A204.1 (cell line): ENCODE results near the gene SPDYE16.
"Not testable (repeated sequence)": the region's sequence is repeated elsewhere in the genome, so short reads cannot be mapped to it uniquely, and the experiment has no call there.

Source experiments
- FAIRE-seq: peaks from 2 replicates; lab custom pipeline; 2012; peaks lifted over from hg19 to GRCh38; lab: Jason Lieb, UNC

The SPDYE16 gene

DNA sequence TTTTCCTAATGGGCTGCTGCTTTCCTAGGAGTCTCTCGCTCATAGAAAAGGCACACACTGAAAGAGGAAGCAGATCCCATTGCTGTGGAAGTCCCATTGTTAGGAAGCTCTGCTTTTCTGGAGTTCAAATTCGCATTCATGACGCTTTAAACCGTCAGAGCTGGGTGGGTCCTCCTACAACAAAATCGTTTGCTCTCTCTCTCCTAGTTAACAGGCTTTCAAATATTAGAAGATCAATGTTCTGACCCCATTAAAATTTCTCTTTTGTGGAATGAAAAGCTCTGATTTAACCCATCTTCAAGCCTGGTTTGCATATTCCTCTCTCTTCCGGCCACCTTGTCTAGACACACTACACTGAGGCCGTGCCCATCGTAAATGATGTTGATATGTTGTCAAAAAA is at the start of gene SPDYE16:
SPDYE16 (minus strand) TSS at position 101 of the 400 bp plus-strand sequence. CDS start 1,838 bp downstream, outside the sequence.
- not testable (repeated sequence) for FAIRE-seq

GRCh38 chr7:76592694-76593093 is 49.6 kb upstream of the SPDYE16 start:
- FAIRE-seq = not testable (repeated sequence)

DNA sequence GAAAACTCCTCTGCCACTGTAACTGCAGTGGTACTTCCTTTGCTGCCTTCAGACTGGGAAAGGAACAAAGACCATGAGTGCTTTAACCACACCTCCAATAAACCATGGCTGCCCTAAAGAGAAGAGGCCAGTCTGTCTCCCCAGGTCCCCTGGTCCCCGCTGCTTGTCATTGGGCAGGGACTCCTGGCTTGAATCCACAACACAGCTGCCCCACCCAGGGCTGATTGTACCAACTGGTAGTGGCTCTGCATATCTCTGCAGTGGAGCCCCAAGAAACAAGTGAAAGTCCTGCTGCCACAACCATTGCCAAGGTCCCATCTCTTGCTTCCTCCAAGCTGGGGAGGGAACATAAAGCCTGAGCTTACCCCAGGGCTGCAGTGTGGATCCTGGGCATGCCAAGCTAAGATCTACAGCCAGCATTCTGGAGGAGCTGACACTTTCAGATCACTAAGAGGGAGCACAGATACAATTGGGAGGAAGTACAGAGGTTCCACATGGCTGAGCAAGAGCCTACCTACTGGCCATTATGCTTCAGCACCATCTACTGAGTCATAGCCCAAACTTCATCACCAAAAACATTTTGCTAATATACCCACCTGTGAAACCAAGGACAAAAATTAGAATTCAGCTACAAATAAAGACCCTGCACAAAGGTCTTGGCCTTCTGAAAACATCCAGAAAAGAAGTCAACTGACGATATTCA is 48.7 kb upstream of the SPDYE16 start:
- FAIRE-seq = not testable (repeated sequence)

DNA sequence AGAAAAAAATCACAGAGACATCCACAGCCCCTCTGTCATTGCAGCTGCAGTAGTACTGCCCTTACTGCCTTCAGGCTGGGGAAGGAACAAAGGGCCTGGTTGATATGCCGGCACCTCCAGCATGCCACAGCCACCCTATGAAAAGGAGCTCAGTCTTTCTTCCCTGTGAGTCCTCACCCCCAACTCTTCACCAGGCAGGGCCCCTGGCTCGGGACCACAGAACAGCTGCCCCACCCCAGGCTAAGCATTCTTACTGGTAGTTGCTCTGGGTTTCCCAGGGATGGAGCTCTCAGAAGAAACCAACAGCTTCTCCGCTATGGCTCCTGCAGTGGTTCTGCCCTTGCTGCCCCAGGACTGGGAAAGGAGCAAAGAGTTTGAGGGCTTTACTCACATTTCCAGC is 47.9 kb upstream of the SPDYE16 start:
- not testable (repeated sequence) for FAIRE-seq

DNA sequence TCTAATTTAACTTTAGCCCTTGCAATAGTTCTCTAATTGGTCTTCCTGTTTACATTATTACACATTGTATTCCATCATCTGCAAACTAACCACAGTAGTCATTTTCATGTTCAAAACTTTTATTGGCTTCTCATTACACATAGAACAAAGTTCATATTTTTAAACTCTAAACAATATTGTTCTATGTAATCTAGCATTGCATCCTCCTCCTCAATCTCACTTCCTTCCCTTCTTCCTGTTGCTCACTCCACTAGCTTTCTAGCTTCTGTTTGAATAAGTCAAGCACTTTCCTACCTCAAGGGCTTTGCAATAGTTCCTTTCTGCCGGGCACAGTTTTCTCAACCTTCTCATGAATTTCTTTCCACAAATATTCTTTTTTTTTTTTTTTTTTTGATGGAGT is 45.5 kb upstream of the SPDYE16 start:
- not testable (repeated sequence) for FAIRE-seq

DNA sequence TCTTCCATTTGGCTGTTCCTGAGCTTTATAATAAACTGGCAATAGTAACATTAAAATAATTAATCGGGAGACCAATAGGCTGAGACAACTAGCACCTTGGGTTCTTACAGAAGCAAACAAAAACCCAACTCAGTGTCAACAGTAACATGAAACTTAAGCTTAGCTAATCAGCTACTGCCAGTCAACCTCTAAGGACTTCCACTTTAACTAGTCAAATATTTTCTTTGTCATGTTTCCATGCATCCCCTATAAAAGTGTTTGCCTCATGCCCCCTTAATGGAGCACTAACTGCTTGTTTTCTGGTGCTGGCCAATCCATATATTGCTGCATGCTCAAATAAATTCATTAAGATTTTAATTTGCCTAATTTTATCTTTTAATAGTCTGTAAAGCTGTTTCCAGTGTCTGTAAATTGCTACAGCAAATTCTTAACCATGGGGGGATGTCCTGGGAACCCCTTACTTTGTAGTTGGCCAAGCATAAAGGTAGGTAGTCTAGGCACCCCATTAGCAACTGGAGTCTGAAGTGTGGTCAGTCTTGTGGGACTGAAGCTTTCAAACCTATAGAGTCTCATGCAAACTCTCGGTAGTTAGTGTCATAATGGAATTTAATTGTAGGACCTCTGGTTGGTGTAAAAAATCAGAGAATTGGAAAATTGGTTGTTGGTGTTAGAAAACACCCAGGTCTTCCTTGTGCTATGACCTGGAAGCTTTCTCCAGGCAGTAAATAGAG is 43.7 kb upstream of the SPDYE16 start:
- not testable (repeated sequence) for FAIRE-seq

- not testable (repeated sequence) for FAIRE-seq
These were observed 40.7 kb upstream of the SPDYE16 start for GRCh38 chr7:76583636-76584281.

- FAIRE-seq = not testable (repeated sequence)
These were observed 39.9 kb upstream of the SPDYE16 start for GRCh38 chr7:76582848-76583631.

DNA sequence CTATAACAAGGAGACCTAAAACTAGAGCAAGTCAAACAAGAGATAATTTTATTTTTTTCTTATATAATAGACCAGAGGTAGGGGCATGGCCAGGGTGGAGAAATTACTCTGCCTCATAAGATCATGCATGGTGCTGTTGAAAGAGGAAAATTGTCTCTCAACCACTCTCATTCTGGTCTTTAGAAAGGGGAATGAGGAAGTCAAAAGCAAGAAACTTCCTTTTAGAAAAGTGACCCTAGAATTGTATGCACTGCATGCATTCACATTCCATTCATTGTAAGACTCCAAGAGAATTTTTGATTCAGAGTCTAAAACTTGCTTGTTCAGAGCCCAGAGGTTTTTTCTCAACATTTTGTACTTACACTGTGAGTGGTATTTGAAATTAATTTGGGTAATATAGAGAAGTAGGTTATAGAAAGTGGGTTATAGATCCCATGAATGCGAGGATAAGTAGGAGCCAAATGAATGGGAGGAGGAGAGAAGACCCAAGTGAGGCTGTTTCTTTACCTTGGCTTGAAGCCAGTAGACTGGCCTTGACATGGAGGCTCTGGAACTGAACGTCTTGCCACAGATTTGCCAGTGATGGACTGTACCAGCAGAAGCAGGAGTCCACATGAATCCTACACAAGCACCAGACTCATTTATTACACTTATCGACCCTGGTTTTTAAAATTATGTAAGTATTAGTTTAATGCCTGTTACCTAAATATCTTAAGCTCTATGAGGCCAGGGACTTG is 33.0 kb upstream of the SPDYE16 start:
- not testable (repeated sequence) for FAIRE-seq

DNA sequence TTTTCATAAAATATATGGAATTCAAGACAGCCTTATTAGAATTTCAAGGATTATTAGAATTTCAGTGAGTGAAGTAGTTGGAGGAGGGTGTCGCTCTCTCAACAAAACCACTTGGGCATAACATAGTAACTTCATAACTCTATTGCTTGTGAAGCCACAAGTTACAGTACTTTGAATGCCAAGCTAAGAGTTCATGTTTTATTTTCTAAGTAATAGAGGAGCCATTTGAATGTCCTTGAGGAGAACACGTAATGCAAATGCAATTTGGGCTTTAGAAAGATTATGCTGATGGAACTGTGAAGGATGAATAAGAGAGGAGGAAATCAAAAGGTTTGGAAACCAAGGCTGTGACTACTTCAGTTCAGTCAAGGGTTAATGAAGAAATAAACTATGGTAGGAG is 32.3 kb upstream of the SPDYE16 start:
- not testable (repeated sequence) for FAIRE-seq

GRCh38 chr7:76572296-76572695 is 29.2 kb upstream of the SPDYE16 start:
- FAIRE-seq = not testable (repeated sequence)

GRCh38 chr7:76570324-76570775 is 27.3 kb upstream of the SPDYE16 start:
- FAIRE-seq = not testable (repeated sequence)

GRCh38 chr7:76568742-76569141 is 25.6 kb upstream of the SPDYE16 start:
- FAIRE-seq = not testable (repeated sequence)

DNA sequence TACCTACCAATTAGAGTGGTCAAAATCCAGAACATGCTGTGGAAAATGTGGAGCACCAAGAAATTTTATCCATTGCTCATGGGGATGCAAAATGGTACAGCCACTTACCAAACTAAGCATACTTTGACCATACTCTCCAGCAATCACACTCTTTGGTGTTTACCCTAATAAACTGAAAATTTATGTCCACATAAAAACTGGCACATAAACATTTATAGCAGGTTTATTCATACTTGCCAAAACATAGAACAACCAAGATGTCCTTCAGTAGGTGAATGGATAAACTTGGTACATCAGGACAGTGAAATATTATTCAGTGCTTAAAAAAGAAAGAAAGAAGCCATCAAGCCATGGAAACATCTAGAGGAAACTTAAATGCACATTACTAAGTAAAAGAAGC is 24.7 kb upstream of the SPDYE16 start:
- FAIRE-seq = not testable (repeated sequence)

DNA sequence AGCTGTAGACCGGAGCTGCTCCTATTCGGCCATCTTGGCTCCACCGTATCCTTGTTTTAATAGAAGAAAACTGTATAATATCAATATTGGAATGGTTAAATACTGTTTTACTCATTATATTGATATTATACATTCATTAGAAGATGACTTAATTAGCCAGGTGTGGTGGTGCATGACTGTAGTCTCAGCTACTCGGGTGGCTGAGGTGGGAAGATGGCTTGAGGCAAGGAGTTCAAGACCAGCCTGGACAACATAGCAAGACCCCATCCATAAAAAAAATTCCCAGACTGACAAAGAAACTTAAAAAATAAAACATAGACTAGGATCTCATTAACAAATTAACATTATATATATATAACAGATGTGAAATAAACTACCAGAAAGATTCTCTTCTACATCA is 24.2 kb upstream of the SPDYE16 start:
- FAIRE-seq = not testable (repeated sequence)

GRCh38 chr7:76565001-76565400 is 21.9 kb upstream of the SPDYE16 start:
- FAIRE-seq = not testable (repeated sequence)

- not testable (repeated sequence) for FAIRE-seq
These were observed 18.2 kb upstream of the SPDYE16 start for GRCh38 chr7:76561342-76561741.

DNA sequence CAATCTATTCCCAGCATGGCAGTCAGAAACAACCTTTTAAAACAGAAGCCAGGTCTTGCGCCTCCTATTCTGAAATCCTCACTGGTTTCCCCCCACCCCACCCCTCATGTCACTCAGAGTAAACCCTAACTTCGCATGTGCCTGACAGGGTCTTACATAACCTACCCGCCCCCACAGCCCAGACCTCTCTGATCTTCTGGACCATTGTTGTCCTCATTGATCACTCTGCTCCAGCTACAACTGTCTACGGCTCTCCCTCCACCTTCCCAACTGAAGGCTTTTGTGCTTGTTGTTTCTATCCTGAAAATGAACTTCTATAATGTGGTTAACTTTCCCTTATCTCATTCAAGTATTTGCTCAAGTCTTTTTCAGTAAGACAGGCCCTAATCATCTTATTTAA is 17.1 kb upstream of the SPDYE16 start:
- not testable (repeated sequence) for FAIRE-seq

GRCh38 chr7:76559685-76560084 is 16.6 kb upstream of the SPDYE16 start:
- FAIRE-seq = not testable (repeated sequence)

DNA sequence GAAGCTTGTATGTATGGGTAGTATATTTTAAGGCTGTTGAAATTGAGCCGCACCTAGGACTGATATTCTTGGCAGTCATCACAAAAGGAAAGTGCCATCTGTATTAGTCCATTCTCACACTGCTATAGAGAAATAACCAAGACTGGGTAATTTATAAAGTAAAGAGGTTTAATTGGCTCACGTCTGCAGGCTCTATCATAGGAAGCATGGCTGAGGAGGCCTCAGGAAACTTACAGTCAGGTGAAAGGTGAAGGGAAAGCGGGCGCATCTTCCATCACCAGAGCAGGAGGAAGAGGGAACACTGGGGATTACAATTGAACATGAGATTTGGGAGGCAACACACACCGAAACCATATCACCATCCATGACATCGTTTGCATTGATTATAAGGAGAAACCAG is 8.9 kb upstream of the SPDYE16 start:
- FAIRE-seq = not testable (repeated sequence)

- not testable (repeated sequence) for FAIRE-seq
These were observed 6.8 kb upstream of the SPDYE16 start for GRCh38 chr7:76549855-76550248.
